Upper lobe of left lung (tissue), 6 donors: Measurements from ENCODE around the gene DPY19L1. TPM values are rescaled to one million over a fixed set of nuclear protein-coding genes. Genes with fewer than 3 reads are reported as not detected.

Experiments used
- ATAC-seq, 2 donors: fragments of 200-7000 bp; cut with Tn5 transposase; one replicate each; pipeline ENCODE4 v1.9.1; 2022; ENCODE audit warnings: mild to moderate bottlenecking in 2 of 2, moderate library complexity in 2 of 2; ENCODE audit not compliant: low FRiP score in 2 of 2
- DNase-seq, 2 donors: peaks; one replicate each; pipeline ENCODE4 v3.0.0-alpha.2; 2019 to 2020
- H3K27ac ChIP-seq, 4 donors: fragments of 200-600 bp; sonication (generic); one replicate each; pipeline ENCODE4 v1.5.1; 2016 to 2019
- H3K27me3 ChIP-seq, 4 donors: fragments of 200-600 bp; sonication (generic); one replicate each; pipeline ENCODE4 v1.5.1; 2017 to 2019
- H3K36me3 ChIP-seq, 4 donors: fragments of 200-600 bp; sonication (generic); one replicate each; pipeline ENCODE4 v1.5.1; 2016 to 2019
- H3K4me1 ChIP-seq, 4 donors: fragments of 200-600 bp; sonication (generic); one replicate each; pipeline ENCODE4 v1.5.1; 2018 to 2019
- H3K4me3 ChIP-seq, 4 donors: fragments of 200-600 bp; sonication (generic); one replicate each; pipeline ENCODE4 v1.5.1; 2017 to 2019; ENCODE audit warnings: mild to moderate bottlenecking in 2 of 4, moderate library complexity in 1 of 4
- H3K9me3 ChIP-seq, 4 donors: fragments of 200-600 bp; sonication (generic); one replicate each; pipeline ENCODE4 v1.5.1; 2018 to 2019
- EP300 ChIP-seq, 4 donors: sonication (generic); formaldehyde crosslinking; IDR thresholded peaks; one replicate each; pipeline ENCODE4 v1.5.1; 2017; ENCODE audit warnings: antibody characterized with exemption in 4 of 4, control low read depth in 2 of 4
- POLR2A ChIP-seq, 4 donors: fragments of 450-650 bp; IDR thresholded peaks; one replicate each; pipeline ENCODE4 v1.5.1; 2016 to 2017; ENCODE audit warnings: antibody characterized with exemption in 4 of 4, mild to moderate bottlenecking in 2 of 4
- POLR2AphosphoS5 ChIP-seq, 2 donors: sonication (generic); formaldehyde crosslinking; IDR thresholded peaks; one replicate each; pipeline ENCODE4 v1.5.1; 2017; ENCODE audit warnings: antibody characterized with exemption in 2 of 2
- WGBS, 2 donors: methylation state at CpG; one replicate each; pipeline ENCODE4 v1.1.5; 2017 to 2018; 5-methylcytosine and 5-hydroxymethylcytosine counted together
- total RNA-seq, 6 donors: library from RNA; depleted of rRNA in 4 of 6; stranded (reverse); fragments of >200 nt in 4 of 6; gene quantifications; one replicate each; pipeline versions ENCODE4 v1.1.0 to v1.2.1, GENCODE V29; 2016 to 2021
- TF ChIP-seq, protein P1 (sequence below), 6 experiments: fragments of 450-650 bp in 4 of 6; fragments of 200-600 bp in 2 of 6; sonication (generic) in 2 of 6; IDR thresholded peaks; one replicate each; pipeline ENCODE4 v1.5.1; 2016 to 2019; ENCODE audit warnings: antibody characterized with exemption in 6 of 6
- donor health status: DM: no; HTN: no; CAD: no; lungs with moderate emphysema.
- donor health status: DM: no; HTN: yes; CAD: no; lungs with severe emphysema.

Gene DPY19L1
- total RNA-seq, 6 donors from 2014 or later: 4.2 to 39.1 (median 28.3) TPM

DNA sequence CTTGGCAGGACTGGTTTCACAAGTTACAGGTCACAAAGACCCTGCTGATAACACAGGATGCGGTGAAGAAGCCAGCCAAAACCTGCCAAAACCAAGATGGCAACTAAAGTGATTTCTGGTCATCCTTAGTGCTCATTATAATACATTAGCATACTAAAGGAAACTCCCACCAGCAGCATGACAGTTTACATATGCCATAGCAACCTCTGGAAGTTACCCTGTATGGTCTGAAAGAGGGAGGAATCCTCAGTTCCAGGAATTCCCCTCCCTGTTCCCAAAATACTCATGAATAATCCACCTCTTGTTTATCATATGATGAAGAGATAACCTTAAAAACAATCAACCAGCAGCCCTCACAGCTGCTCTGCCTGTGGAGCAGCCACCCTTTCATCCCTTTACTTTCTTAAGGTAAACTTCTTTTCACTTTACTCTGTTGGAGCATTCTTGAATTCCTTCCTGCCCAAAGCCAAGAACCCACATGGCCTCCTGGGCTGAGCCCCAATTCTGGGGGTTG, 21.9 kb downstream of the DPY19L1 start:
- Histone ChIP-seq H3K4me1 (no peaks in the 10 kb centered on the region), H3K27ac (no peak overlapping the region), H3K27me3 (no peaks in the 10 kb centered on the region), H3K4me3 (no peak overlapping the region), H3K36me3 (peaks cover 0 to 25% (median 7%) of the 10 kb centered on the region in 4 donors), H3K9me3 (no peaks in the 10 kb centered on the region)
- WGBS, 2 donors: 79 to 87% methylated on average over 1 of the region's 1 CpG
- ATAC-seq (no peak), DNase-seq (no peak)
- TF ChIP-seq POLR2A (IDR thresholded peaks at IDR 0.05) (no peak), EP300 (IDR thresholded peaks at IDR 0.05) (peak in 2 of 4 donors; percentile 13 to 30), POLR2AphosphoS5 (IDR thresholded peaks at IDR 0.05) (no peak)

DNA sequence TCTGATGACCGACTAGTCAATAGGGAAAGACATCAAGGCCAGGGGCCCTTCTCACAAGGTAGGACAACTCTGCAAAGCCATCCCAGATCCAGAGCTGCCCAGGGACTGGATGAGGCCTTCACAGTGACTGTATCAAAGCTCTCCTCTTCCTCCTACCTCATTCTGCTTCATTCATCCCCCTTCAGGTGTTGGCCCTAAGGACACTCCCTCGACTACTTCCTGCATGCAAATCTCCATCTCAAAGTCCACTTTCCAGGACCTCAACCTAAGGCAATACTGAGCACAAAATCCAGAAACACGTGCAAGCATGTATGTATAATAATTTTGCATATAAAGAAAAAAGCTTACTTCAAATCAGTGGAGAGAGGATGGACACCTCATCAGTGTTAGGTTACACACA, 25.1 kb downstream of the DPY19L1 start:
- ATAC-seq: no peak
- no peak overlapping the region for H3K4me3 ChIP-seq
- no peak for DNase-seq
- WGBS, 2 donors: 94% methylated on average over 3 of the region's 3 CpGs
- H3K36me3 ChIP-seq: peaks cover 0 to 25% (median 7%) of the 10 kb centered on the region in 4 donors
- H3K27ac ChIP-seq: no peak overlapping the region
- no peaks in the 10 kb centered on the region for H3K9me3 ChIP-seq
- TF ChIP-seq EP300 (IDR thresholded peaks at IDR 0.05) (no peak), POLR2AphosphoS5 (IDR thresholded peaks at IDR 0.05) (no peak), POLR2A (IDR thresholded peaks at IDR 0.05) (no peak)
- TF ChIP-seq, protein P1, sequence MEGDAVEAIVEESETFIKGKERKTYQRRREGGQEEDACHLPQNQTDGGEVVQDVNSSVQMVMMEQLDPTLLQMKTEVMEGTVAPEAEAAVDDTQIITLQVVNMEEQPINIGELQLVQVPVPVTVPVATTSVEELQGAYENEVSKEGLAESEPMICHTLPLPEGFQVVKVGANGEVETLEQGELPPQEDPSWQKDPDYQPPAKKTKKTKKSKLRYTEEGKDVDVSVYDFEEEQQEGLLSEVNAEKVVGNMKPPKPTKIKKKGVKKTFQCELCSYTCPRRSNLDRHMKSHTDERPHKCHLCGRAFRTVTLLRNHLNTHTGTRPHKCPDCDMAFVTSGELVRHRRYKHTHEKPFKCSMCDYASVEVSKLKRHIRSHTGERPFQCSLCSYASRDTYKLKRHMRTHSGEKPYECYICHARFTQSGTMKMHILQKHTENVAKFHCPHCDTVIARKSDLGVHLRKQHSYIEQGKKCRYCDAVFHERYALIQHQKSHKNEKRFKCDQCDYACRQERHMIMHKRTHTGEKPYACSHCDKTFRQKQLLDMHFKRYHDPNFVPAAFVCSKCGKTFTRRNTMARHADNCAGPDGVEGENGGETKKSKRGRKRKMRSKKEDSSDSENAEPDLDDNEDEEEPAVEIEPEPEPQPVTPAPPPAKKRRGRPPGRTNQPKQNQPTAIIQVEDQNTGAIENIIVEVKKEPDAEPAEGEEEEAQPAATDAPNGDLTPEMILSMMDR (IDR thresholded peaks at IDR 0.05): no peak
- H3K4me1 ChIP-seq: no peaks in the 10 kb centered on the region
- no peaks in the 10 kb centered on the region for H3K27me3 ChIP-seq

DNA sequence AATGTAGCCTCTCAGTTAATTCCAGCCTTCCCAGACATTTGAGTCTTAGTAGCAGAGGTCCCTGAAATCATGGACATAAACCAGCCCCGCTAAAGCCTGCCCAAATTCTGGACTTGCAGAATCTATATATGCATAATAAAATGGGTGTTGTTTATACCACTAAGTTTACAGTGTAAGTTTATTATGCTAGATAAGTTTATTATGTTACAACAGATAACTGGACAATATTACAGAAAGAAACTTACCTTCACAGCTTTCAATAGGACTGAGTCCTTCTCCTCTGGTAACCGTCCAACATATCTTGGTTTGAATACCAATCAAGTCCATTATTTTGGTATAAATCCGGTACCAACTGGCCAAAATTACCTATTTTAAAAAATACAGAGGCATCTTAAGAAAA, 26.2 kb downstream of the DPY19L1 start:
- H3K9me3 ChIP-seq: no peaks in the 10 kb centered on the region
- H3K36me3 ChIP-seq: peaks cover 0 to 15% (median 7%) of the 10 kb centered on the region in 4 donors
- TF ChIP-seq POLR2A (IDR thresholded peaks at IDR 0.05): no peak
- TF ChIP-seq, protein P1 (IDR thresholded peaks at IDR 0.05): no peak
- TF ChIP-seq EP300 (IDR thresholded peaks at IDR 0.05): no peak
- no peak for TF ChIP-seq POLR2AphosphoS5 (IDR thresholded peaks at IDR 0.05)
- no peak overlapping the region for H3K27ac ChIP-seq
- H3K4me3 ChIP-seq: no peak overlapping the region
- WGBS, 2 donors: 96 to 98% methylated on average over 3 of the region's 3 CpGs
- no peak for ATAC-seq
- no peak for DNase-seq
- no peaks in the 10 kb centered on the region for H3K27me3 ChIP-seq
- H3K4me1 ChIP-seq: no peaks in the 10 kb centered on the region

DNA sequence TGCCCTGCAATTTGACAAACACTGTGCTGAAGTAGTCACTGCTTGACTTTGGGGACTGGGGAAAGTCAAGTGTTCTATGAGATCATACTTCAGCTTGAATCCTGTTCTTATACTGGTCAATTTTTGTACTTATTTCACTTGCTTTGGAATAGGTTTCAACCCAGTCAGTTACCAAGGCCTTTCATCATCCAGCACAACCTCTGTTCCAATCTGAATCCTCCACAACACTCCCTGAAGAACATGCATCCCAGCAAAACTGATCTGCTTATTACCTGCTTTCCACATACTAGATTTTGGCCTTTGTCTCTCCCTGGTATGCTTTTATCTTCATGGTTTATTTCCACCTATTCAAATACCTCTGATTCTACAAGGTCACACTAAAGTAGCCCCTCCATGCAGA, 29.5 kb downstream of the DPY19L1 start:
- peaks cover 0 to 14% (median 7%) of the 10 kb centered on the region in 4 donors for H3K36me3 ChIP-seq

DNA sequence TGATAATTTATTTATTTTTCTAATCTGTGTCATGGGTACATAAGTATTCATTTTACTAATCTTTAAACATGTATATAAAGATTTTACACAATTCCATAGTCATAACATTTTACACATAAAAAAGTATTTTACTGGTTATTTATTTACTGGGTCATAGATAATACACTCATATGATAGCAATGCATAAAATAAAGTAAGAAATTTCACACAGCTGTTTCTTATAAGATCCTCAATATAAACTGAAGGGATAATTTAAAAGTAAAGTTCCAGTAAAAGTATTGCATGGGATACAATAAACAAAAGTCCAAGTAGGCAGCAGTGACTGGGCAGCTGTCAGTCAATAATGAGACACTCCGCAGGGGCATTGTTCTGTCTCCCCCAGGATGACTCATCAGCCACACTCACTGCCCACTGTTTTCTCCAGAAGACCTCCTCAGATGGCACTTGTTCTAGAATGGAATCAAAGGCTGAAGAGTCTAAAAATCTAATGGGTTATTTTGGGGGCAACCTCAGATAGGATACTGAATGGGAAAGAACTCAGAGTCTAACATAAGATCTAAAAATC, 32.7 kb downstream of the DPY19L1 start:
- WGBS, 2 donors: 58 to 61% methylated on average over 1 of the region's 1 CpG
- ATAC-seq (no peak), DNase-seq (no peak)
- no peaks in the 10 kb centered on the region for H3K36me3 ChIP-seq
- no peaks in the 10 kb centered on the region for H3K9me3 ChIP-seq
- no peaks in the 10 kb centered on the region for H3K27me3 ChIP-seq
- H3K4me3 ChIP-seq: no peak overlapping the region
- TF ChIP-seq, protein P1 (IDR thresholded peaks at IDR 0.05): no peak
- TF ChIP-seq EP300 (IDR thresholded peaks at IDR 0.05) (no peak), POLR2A (IDR thresholded peaks at IDR 0.05) (no peak), POLR2AphosphoS5 (IDR thresholded peaks at IDR 0.05) (no peak)
- peak overlapping the region in 2 of 4 donors; percentile 17 to 30 for H3K27ac ChIP-seq
- H3K4me1 ChIP-seq: peaks cover 0 to 25% (median 14%) of the 10 kb centered on the region in 4 donors

More for the DNA sequence above, 29.5 kb downstream of the DPY19L1 start:
- no peak for ATAC-seq
- Histone ChIP-seq H3K27ac (peak overlapping the region in 1 of 4 donors; percentile 24), H3K27me3 (no peaks in the 10 kb centered on the region), H3K9me3 (no peaks in the 10 kb centered on the region), H3K4me3 (no peak overlapping the region), H3K4me1 (peaks cover 0 to 22% (median 13%) of the 10 kb centered on the region in 4 donors)
- TF ChIP-seq, protein P1 (IDR thresholded peaks at IDR 0.05): no peak
- TF ChIP-seq POLR2AphosphoS5 (IDR thresholded peaks at IDR 0.05): no peak
- no peak for TF ChIP-seq POLR2A (IDR thresholded peaks at IDR 0.05)
- no peak for TF ChIP-seq EP300 (IDR thresholded peaks at IDR 0.05)
- DNase-seq: no peak
